Endothelial cell of umbilical vein (primary cell): ENCODE data around the gene ABCA9.

Source experiments
- EZH2 ChIP-seq: IDR thresholded peaks from 2 replicates; pipeline ENCODE4 v1.6.1; 2012; ENCODE audit warnings: borderline replicate concordance, low read depth, mild to moderate bottlenecking, moderate library complexity, low read length, inconsistent platforms; ENCODE audit not compliant: severe bottlenecking
- JUN ChIP-seq: IDR thresholded peaks from 2 replicates; pipeline ENCODE4 v1.6.1; 2011; ENCODE audit warnings: borderline replicate concordance, low read depth; ENCODE audit not compliant: insufficient read length, insufficient read depth
- MYC ChIP-seq: IDR thresholded peaks from one replicate; pipeline ENCODE4 v1.6.1; 2011; ENCODE audit warnings: mild to moderate bottlenecking, low read depth, low read length
- POLR2A ChIP-seq: IDR thresholded peaks from 2 replicates; pipeline ENCODE4 v1.6.1; 2012; ENCODE audit warnings: low read depth, mild to moderate bottlenecking, control low read depth, low read length
- POLR2AphosphoS5 ChIP-seq: IDR thresholded peaks from 2 replicates; pipeline ENCODE4 v1.6.1; 2012; ENCODE audit warnings: low read depth, mild to moderate bottlenecking, control low read depth, low read length, moderate library complexity; ENCODE audit not compliant: insufficient read depth
- TF ChIP-seq, protein P1 (sequence below), 2 donors: IDR thresholded peaks; 1 replicate in 1 of 2; 2 replicates in 1 of 2; pipeline ENCODE4 v1.5.1; 2011; ENCODE audit warnings: low read length in 2 of 2, mild to moderate bottlenecking in 2 of 2, moderate library complexity in 2 of 2, control low read depth in 1 of 2, inconsistent platforms in 1 of 2, low read depth in 1 of 2; ENCODE audit not compliant: insufficient read depth in 1 of 2; ENCODE audit errors: extremely low read depth in 1 of 2
- TF ChIP-seq, protein P2 (sequence below): IDR thresholded peaks from 2 replicates; pipeline ENCODE4 v1.6.1; 2011; ENCODE audit not compliant: insufficient read depth, insufficient read length

DNA sequence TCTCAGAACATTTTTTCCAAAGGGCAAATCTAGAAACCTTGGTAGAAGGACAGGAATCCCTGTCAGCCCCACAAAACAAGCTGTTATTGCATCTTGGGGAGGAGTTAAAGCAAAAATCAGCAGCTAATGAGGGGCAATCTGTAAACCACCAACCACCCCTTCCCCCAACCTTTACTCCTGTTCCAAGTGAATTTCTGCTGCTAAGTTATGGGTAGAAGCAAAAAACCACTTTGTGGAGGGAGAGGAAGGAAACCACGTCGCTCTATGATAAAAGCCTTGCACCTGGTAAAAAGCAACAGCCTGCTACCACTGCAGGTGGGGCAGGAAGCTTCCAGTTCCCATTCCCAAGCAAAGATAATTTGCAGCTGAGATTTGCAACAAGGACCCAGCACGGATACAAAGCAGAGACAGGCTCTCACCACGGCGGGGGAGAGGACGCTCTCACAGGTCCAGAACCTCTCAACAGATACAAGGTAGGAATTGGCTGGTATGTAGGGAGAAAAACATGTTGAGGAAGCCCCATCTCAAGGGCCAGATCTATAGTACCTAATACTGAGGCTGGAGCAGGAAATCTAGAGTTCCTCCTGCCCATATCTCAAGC is 116.2 kb downstream of the ABCA9 start:
- TF ChIP-seq, protein P1, sequence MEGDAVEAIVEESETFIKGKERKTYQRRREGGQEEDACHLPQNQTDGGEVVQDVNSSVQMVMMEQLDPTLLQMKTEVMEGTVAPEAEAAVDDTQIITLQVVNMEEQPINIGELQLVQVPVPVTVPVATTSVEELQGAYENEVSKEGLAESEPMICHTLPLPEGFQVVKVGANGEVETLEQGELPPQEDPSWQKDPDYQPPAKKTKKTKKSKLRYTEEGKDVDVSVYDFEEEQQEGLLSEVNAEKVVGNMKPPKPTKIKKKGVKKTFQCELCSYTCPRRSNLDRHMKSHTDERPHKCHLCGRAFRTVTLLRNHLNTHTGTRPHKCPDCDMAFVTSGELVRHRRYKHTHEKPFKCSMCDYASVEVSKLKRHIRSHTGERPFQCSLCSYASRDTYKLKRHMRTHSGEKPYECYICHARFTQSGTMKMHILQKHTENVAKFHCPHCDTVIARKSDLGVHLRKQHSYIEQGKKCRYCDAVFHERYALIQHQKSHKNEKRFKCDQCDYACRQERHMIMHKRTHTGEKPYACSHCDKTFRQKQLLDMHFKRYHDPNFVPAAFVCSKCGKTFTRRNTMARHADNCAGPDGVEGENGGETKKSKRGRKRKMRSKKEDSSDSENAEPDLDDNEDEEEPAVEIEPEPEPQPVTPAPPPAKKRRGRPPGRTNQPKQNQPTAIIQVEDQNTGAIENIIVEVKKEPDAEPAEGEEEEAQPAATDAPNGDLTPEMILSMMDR (IDR thresholded peaks at IDR 0.05; ENCODE audit: extremely low read depth in 1 of 2, insufficient read depth in 1 of 2, low read depth in 1 of 2, low read length in 2 of 2) = no peak
- TF ChIP-seq EZH2 (no peak), POLR2A (no peak), JUN (no peak), MYC (no peak), POLR2AphosphoS5 (no peak)
- TF ChIP-seq, protein P2, sequence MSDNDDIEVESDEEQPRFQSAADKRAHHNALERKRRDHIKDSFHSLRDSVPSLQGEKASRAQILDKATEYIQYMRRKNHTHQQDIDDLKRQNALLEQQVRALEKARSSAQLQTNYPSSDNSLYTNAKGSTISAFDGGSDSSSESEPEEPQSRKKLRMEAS = no peak
